Measurements from ENCODE around the gene PID1. TPM values are rescaled to one million over a fixed set of nuclear protein-coding genes. Genes with fewer than 3 reads are reported as not detected.

Gene PID1
- total RNA-seq, 1 experiment from 2014 or later, result not detected

DNA sequence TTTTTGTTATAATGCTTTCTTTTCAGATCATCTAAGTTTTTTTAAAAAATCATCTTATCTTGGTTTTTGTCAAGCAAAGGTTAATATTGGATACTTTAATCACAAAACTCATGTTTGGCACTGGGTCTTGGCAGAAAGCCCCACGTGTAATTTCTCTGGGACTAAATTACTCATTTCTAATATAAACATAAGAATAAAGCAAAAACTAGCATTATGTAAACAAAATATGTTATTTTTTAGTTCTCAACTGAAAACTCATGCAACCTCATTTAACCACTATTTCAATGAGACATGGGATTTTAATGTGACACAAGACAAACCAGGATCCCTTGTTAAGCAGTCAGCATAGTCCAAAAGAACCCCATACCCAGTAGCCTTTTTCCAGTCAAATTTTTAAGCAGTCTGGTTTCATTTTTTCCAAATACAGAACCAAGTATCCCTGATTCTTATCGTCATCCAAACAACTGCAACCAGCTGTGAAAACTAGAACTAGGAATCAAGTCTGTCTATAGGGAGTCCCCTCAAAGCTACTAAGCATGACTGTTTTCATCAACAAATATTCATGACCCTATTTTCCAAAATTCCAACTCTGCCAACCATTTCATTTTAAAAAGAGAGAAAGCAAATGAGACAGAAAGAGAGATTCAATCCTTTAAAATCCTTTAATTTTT lies 27.1 kb downstream of the PID1 start:
- no peaks in the 10 kb centered on the region for H3K4me1 ChIP-seq (replicated peaks; ENCODE audit: insufficient read depth)
- H4K20me1 ChIP-seq (ENCODE audit: insufficient read depth), result no peaks in the 10 kb centered on the region
- H3K4me3 ChIP-seq, result no peak overlapping the region
- H3K79me2 ChIP-seq (ENCODE audit: low read depth), result no peaks in the 10 kb centered on the region
- BruUV-seq (replicated peaks), result no TSS peak
- H3K36me3 ChIP-seq (ENCODE audit: low read depth), result no peaks in the 10 kb centered on the region
- no peak overlapping the region for H2AFZ ChIP-seq
- DNase-seq, result no peak
- TF ChIP-seq, protein P1, sequence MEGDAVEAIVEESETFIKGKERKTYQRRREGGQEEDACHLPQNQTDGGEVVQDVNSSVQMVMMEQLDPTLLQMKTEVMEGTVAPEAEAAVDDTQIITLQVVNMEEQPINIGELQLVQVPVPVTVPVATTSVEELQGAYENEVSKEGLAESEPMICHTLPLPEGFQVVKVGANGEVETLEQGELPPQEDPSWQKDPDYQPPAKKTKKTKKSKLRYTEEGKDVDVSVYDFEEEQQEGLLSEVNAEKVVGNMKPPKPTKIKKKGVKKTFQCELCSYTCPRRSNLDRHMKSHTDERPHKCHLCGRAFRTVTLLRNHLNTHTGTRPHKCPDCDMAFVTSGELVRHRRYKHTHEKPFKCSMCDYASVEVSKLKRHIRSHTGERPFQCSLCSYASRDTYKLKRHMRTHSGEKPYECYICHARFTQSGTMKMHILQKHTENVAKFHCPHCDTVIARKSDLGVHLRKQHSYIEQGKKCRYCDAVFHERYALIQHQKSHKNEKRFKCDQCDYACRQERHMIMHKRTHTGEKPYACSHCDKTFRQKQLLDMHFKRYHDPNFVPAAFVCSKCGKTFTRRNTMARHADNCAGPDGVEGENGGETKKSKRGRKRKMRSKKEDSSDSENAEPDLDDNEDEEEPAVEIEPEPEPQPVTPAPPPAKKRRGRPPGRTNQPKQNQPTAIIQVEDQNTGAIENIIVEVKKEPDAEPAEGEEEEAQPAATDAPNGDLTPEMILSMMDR (conservative IDR thresholded peaks at IDR 0.05), result no peak
- POLR2A ChIA-PET (ENCODE audit: unreplicated experiment), result no interaction called here
- no peak overlapping the region for H3K27ac ChIP-seq
- H3F3A ChIP-seq (ENCODE audit: insufficient read depth, low read depth), result no peaks in the 10 kb centered on the region
- no peaks in the 10 kb centered on the region for H3K27me3 ChIP-seq (ENCODE audit: insufficient read depth, low read depth)
- no peak overlapping the region for H3K4me2 ChIP-seq
- CTCF ChIA-PET, result no interaction called here
- intact Hi-C loops (cut with micrococcal nuclease; ENCODE audit: unreplicated experiment), result no loop called here
- H3K9me3 ChIP-seq (ENCODE audit: insufficient read depth, low read depth), result 0 out of 2 replicates have a peak, but pooled peaks cover 6% of the 10 kb centered on the region
- no peaks in the 10 kb centered on the region for H3K9me2 ChIP-seq (ENCODE audit: insufficient read depth)

DNA sequence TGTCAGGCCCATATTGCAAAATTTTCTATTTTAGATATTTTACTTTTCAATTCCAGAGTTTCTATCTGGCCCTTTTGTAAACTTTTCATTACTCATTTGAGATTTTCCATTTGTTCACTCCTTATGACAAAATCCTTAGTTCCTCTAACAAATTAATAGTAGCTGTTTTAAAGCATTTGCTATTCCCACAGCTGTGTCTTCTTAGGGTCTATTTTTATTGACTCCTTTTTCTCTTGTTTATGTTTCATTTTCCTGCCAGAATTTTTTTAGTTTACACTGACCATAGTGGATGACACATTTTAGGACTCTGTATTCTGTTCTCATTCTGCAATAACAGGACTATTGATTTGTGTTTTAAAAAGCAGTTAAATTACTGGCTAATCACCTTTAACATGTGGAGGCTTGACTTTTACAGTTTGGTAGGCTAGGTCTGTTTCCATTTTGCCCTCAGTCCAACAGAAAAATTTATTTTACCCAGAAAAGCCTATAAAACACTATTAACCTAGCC lies 30.0 kb downstream of the PID1 start:
- Histone ChIP-seq H2AFZ (no peak overlapping the region), H3K4me1 (replicated peaks; ENCODE audit: insufficient read depth) (no peaks in the 10 kb centered on the region), H3K4me2 (no peak overlapping the region), H3K9me2 (ENCODE audit: insufficient read depth) (no peaks in the 10 kb centered on the region), H3K79me2 (ENCODE audit: low read depth) (no peaks in the 10 kb centered on the region), H3K36me3 (ENCODE audit: low read depth) (no peaks in the 10 kb centered on the region), H3K4me3 (no peak overlapping the region), H3K9me3 (ENCODE audit: insufficient read depth, low read depth) (0 out of 2 replicates have a peak, but pooled peaks cover 6% of the 10 kb centered on the region), H3F3A (ENCODE audit: insufficient read depth, low read depth) (no peaks in the 10 kb centered on the region), H4K20me1 (ENCODE audit: insufficient read depth) (no peaks in the 10 kb centered on the region), H3K27ac (no peak overlapping the region), H3K27me3 (ENCODE audit: insufficient read depth, low read depth) (no peaks in the 10 kb centered on the region)
- no TSS peak for BruUV-seq (replicated peaks)
- intact Hi-C loops (cut with micrococcal nuclease; ENCODE audit: unreplicated experiment), result no loop called here
- CTCF ChIA-PET, result no interaction called here
- DNase-seq, result no peak
- POLR2A ChIA-PET (ENCODE audit: unreplicated experiment), result no interaction called here
- no peak for TF ChIP-seq EZH2 (IDR thresholded peaks at IDR 0.05; ENCODE audit: low read depth)
- TF ChIP-seq, protein P1 (conservative IDR thresholded peaks at IDR 0.05), result no peak

DNA sequence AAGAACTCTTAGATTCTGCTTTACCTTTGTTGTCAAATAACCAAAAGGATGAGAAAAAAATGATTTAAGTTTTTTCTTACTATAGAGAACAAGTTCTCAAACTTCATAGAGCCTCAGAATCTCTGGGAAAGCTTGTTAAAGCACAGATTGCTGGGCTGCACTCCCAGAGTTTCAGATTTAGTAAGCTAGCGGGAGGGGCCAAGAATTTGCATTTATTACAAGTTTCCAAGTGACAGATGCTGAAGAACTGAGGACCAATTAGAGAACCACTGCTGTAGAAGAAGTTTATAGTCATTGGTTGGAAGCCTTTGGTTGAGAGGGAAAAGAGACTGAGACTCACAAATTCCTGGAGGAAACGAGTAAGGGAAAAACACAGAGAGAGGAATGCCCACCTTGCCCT lies 32.1 kb downstream of the PID1 start:
- CTCF ChIA-PET, result no interaction called here

More for the DNA sequence above, 32.1 kb downstream of the PID1 start:
- H3K27me3 ChIP-seq (ENCODE audit: insufficient read depth, low read depth), result no peaks in the 10 kb centered on the region
- TF ChIP-seq, protein P1 (conservative IDR thresholded peaks at IDR 0.05), result no peak
- TF ChIP-seq EZH2 (IDR thresholded peaks at IDR 0.05; ENCODE audit: low read depth), result no peak
- intact Hi-C loops (cut with micrococcal nuclease; ENCODE audit: unreplicated experiment), result no loop called here
- DNase-seq, result no peak
- H3K36me3 ChIP-seq (ENCODE audit: low read depth), result no peaks in the 10 kb centered on the region
- H3K9me2 ChIP-seq (ENCODE audit: insufficient read depth), result no peaks in the 10 kb centered on the region
- H3F3A ChIP-seq (ENCODE audit: insufficient read depth, low read depth), result no peaks in the 10 kb centered on the region
- H2AFZ ChIP-seq, result no peak overlapping the region
- no peaks in the 10 kb centered on the region for H3K4me1 ChIP-seq (replicated peaks; ENCODE audit: insufficient read depth)
- no peak overlapping the region for H3K4me2 ChIP-seq
- H3K9me3 ChIP-seq (ENCODE audit: insufficient read depth, low read depth), result 0 out of 2 replicates have a peak, but pooled peaks cover 6% of the 10 kb centered on the region
- no peak overlapping the region for H3K27ac ChIP-seq
- BruUV-seq (replicated peaks), result no TSS peak
- no peaks in the 10 kb centered on the region for H4K20me1 ChIP-seq (ENCODE audit: insufficient read depth)
- POLR2A ChIA-PET (ENCODE audit: unreplicated experiment), result no interaction called here
- H3K79me2 ChIP-seq (ENCODE audit: low read depth), result no peaks in the 10 kb centered on the region
- H3K4me3 ChIP-seq, result no peak overlapping the region

Measured in PC-9 (cell line).